ENCODE results near the gene ZMIZ2.
"Not testable (repeated sequence)": the region's sequence is repeated elsewhere in the genome, so short reads cannot be mapped to it uniquely, and the experiment has no call there.

ZMIZ2 gene

GRCh38 chr7:44748045-44748947, at the start of gene ZMIZ2:
Gene ZMIZ2, plus strand, starts transcription at chr7:44748847. Its CDS starts 7,403 bp downstream, at chr7:44756250.
- peak; percentile 85 for DNase-seq

GRCh38 chr7:44699598-44699997, 49.0 kb upstream of the ZMIZ2 start:
- DNase-seq, result not testable (repeated sequence)

GRCh38 chr7:44700322-44700721, 48.3 kb upstream of the ZMIZ2 start:
- DNase-seq, result no peak

DNA sequence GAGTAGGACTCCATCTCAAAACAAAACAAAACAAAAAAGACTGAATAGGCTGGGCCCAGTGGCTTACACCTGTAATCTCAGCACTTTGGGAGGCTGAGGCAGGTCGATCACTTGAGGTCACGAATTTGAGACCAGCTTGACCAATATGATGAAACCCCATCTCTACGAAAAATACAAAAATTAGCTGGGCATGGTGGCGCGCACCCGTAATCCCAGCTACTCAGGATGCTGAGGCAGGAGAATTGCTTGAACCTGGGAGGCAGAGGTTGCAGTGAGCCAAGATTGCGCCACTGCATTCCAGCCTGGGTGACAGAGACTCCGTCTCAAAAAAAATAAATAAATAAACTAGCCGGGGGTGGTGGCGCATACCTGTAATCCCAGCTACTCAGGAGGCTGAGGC, 45.3 kb upstream of the ZMIZ2 start:
- not testable (repeated sequence) for DNase-seq

DNA sequence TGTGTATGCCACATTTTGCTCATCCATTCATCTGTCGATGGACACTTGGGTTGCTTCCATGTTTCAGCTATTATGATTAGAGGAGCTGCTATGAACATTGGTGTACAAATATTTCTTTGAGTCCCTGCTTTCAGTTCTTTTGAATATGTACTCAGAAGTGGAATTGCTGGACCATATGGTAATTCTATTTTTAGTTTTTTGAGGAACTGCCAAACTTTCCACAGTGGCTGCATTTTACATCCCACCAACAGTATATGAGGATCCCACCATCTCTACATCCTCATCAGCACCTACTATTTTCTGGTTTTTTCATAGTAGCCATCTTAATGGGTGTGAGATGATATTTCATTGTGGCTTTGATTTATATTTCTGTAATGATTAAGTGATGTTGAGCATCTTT, 44.7 kb upstream of the ZMIZ2 start:
- DNase-seq, result no peak

DNA sequence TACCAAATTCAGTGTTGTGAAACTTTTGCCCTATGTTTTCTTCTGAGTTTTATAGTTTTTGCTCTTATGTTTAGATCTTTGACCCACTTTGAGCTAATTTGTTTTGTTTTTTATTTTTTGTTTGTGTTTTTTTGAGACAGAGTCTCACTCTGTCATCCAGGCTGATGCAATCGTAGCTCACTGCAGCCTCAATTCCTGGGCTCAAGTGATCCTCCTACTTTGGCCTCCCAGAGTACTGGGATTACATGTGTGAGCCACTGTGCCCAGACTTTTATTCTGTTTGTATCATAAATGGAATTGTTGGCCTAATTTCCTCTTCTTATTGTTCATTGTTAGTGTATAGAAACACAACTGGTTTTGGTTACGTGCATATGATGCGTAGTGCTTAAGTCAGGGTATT, 43.2 kb upstream of the ZMIZ2 start:
- no peak for DNase-seq

GRCh38 chr7:44706788-44707557, 41.7 kb upstream of the ZMIZ2 start:
- DNase-seq, result no peak

DNA sequence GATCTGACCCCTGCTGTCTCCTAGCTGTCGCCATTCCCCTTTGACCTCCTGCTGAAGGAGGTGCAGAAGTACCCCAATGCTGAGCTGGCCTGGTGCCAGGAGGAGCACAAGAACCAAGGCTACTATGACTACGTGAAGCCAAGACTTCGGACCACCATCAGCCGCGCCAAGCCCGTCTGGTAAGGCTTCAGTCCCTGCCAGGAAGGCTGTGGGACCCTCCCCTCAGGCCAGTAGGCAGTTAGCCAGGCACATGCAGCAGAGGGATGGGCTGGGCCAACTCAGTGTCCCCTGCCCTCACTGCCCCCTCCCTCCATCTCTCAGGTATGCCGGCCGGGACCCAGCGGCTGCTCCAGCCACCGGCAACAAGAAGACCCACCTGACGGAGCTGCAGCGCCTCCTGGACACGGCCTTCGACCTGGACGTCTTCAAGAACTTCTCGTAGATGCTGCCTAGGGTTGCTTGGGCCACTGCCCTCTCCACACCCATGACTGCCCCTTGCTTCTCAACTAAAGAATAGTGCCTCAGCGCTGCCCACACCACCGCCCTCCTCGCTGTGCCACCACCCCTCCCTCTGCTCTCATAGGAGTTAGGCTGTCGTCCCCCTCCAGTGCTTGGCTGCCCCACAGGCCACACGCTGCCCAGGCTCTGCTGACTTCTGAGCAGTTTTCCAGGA, 41.0 kb upstream of the ZMIZ2 start:
- DNase-seq, result no peak

GRCh38 chr7:44709011-44709915, 39.4 kb upstream of the ZMIZ2 start:
- no peak for DNase-seq

DNA sequence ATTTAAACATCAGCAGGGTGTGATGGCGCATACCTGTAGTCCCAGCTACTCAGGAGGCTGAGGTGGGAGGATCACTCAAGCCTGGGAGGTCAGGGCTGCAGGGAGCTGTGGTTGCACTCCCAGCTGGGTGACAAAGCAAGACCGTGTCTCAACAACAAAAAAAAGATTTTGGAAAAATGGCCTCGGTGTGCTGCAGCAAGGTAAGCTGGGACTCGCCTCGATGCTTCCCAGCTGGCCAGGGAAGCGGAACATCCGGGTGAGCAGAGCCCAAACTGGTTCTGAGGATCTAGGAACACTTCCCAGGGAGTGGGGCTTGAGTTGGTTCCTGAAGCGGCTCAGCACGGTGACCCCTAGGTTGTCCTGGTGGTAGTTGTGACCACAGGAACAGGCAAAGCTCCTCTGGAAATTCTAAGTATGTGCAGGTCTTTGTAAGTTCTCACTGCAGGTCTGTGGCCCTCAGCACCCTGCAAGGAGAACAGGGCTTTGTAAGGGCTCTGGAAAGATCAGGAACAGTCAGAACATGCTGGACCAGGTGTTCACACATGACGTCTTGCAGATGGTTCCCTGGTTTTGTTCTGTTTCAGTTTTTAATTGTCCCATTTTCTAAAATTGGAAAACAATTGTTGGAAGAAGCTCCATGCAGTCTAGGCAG, 38.6 kb upstream of the ZMIZ2 start:
- DNase-seq, result no peak

DNA sequence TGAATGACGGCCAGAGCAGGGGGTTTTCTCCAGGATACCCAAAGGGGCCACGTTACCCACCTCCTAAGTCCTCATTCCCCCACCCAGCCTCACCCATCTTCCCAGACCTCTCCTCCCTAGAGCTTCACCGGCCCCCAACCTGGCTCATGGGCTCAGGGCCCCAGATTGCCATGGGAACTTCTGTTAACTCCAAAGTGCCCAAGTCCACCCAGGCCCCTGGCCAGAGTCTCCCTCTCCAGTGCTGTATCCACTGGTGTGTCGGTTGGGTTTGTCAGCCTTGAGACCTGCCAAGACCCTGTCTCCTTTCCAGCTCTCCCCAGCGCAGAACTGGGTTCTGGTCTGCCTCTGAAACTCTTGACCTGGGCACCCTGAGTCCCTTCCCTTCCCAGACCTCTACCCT, 37.1 kb upstream of the ZMIZ2 start:
- DNase-seq, result no peak

DNA sequence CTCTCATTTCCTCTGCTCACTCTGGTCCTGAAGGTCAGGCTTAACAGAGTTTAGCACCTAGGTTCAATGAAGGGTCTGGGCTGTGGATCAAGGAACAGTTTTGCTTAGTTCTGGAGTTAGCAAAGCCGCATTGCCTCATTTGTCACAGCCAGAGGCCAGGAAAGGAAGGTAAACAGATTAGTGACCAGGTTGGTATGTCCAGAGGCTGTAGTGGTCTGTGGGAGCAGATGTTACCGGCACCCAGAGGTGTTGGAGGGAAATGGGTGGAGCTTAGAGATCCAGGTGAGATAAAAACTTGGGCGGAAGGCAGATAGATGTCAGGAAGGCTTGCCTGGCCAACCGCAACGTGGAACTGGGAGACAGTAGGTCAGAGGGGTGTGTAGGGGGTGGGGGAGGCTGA, 36.6 kb upstream of the ZMIZ2 start:
- no peak for DNase-seq

DNA sequence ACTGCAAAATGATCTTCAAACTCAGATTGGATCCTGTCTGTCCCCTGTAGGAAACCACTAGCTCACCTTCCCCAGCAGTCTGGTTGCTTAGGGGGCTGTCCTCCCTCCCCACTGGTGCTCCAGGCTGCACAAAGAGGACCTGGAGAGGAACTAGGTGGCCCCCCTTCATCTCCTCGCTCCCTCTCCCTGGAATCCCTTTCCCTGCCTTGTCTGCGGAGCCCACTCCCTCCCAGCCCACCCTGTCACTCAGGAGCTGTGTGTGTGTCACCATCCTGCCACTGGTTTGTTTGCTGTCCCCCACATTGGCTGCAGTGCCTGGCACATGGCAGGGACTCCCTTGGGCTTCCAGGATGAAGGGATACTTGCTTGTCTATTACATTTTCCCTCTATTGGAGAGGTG, 35.5 kb upstream of the ZMIZ2 start:
- no peak for DNase-seq

GRCh38 chr7:44713680-44714335, 34.8 kb upstream of the ZMIZ2 start:
- DNase-seq, result no peak

- DNase-seq, result no peak
These were observed 32.4 kb upstream of the ZMIZ2 start for GRCh38 chr7:44716205-44716604.

DNA sequence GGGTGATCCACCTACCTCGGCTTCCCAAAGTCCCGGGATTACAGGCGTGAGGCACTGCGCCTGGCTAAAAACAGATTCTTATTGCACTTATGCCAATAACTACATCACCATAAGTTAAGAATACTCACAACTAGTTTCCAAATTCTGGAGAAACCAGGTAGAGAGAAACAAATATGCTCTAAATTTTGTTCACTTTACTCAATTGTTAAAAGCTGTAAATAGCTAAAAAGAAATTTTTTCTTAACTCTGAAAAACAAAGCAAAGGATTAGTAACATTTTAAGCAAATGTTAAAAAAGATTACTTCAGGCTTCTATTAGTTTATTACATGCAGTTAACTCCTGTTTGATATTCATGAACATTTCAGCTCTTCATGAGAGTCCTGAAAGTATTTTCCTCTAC, 28.3 kb upstream of the ZMIZ2 start:
- DNase-seq, result no peak

DNA sequence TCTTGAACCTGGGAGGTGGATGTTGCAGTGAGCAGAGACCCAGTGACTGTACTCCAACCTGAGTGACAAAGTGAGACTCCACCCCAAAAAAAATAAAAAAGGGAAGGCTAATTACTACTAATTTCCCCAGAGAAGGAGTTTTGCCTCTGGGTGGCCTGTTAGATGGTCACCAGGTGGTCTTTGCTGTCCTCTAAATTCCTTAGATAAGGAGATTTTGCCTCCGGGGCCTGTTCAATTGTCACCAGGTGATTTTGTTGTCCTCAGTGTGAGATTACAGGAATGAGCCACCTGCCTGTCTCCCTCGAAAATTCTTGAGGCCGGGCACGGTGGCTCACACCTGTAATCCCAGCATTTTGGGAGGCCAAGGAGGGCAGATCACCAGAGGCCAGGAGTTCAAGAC, 24.4 kb upstream of the ZMIZ2 start:
- DNase-seq, result no peak

DNA sequence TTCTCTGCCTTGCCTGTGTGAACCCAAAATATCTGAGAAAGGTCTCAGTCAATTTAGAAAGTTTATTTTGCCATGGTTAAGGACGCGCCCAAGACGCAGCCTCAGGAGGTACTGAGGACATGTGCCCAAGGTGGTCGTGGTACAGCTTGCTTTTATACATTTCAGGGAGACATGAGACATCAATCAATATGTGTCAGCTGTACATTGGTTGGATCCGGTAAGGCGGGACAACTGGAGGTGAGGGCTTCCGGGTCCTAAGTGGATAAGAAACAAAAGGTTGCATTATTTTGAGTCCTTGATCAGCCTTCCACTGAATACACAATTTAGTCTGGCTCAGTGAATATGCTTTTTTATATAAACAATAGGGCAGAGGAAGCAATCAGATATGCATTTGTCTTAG, 22.4 kb upstream of the ZMIZ2 start:
- DNase-seq, result not testable (repeated sequence)

- no peak for DNase-seq
These were observed 21.3 kb upstream of the ZMIZ2 start for GRCh38 chr7:44727158-44727936.

- DNase-seq, result no peak
These were observed 20.7 kb upstream of the ZMIZ2 start for GRCh38 chr7:44727937-44728262.
